BE2C (cell line): ENCODE measurements around the gene GSE1.
A peak's percentile ranks its signal among the peaks of the same experiment; 100 is the strongest.

Experiments used
- DNase-seq: peaks from one replicate; pipeline ENCODE4 v3.0.0-alpha.2; 2020
- H3K27me3 ChIP-seq: fragments of 250-450 bp; sonication (Bioruptor Pico); 2 replicates; pipeline ENCODE4 v1.5.1; 2020; ENCODE audit warnings: mild to moderate bottlenecking
- H3K36me3 ChIP-seq: fragments of 250-450 bp; sonication (Bioruptor Pico); 2 replicates; pipeline ENCODE4 v1.5.1; 2020; ENCODE audit warnings: mild to moderate bottlenecking
- H3K4me1 ChIP-seq: fragments of 250-450 bp; sonication (Bioruptor Pico); 2 replicates; pipeline ENCODE4 v1.5.1; 2020
- H3K4me3 ChIP-seq: 2 replicates; pipeline ENCODE4 v1.5.1; 2011; ENCODE audit warnings: low read depth, low read length
- H3K9me3 ChIP-seq: fragments of 250-450 bp; sonication (Bioruptor Pico); 2 replicates; pipeline ENCODE4 v1.5.1; 2020
- CTCF ChIP-seq: IDR thresholded peaks from 2 replicates; pipeline ENCODE4 v1.5.1; 2012; ENCODE audit warnings: mild to moderate bottlenecking, low read depth, low read length

The GSE1 gene

GRCh38 chr16:85651629-85652430 lies 38.7 kb downstream of the GSE1 start:
- H3K36me3 ChIP-seq: peaks cover 76% of the 10 kb centered on the region
- peak; percentile 60 for DNase-seq
- peaks cover 46% of the 10 kb centered on the region for H3K4me1 ChIP-seq
- H3K4me3 ChIP-seq: no peak overlapping the region
- no peaks in the 10 kb centered on the region for H3K27me3 ChIP-seq
- no peaks in the 10 kb centered on the region for H3K9me3 ChIP-seq
- no peak for TF ChIP-seq CTCF

GRCh38 chr16:85652431-85653221 lies 39.5 kb downstream of the GSE1 start:
- Histone ChIP-seq H3K27me3 (no peaks in the 10 kb centered on the region), H3K9me3 (no peaks in the 10 kb centered on the region), H3K36me3 (peaks cover 82% of the 10 kb centered on the region), H3K4me3 (no peak overlapping the region), H3K4me1 (peaks cover 46% of the 10 kb centered on the region)
- TF ChIP-seq CTCF: no peak
- peak; percentile 84 for DNase-seq

GRCh38 chr16:85653290-85653891 lies 40.3 kb downstream of the GSE1 start:
- peaks cover 42% of the 10 kb centered on the region for H3K4me1 ChIP-seq
- no peak overlapping the region for H3K4me3 ChIP-seq
- peaks cover 85% of the 10 kb centered on the region for H3K36me3 ChIP-seq
- no peak for DNase-seq
- no peaks in the 10 kb centered on the region for H3K9me3 ChIP-seq
- no peak for TF ChIP-seq CTCF
- H3K27me3 ChIP-seq: no peaks in the 10 kb centered on the region

GRCh38 chr16:85654251-85655095 lies 41.4 kb downstream of the GSE1 start:
- H3K36me3 ChIP-seq: peaks cover 87% of the 10 kb centered on the region
- no peak for TF ChIP-seq CTCF

GRCh38 chr16:85655216-85656129 lies 42.4 kb downstream of the GSE1 start:
- Histone ChIP-seq H3K4me3 (no peak overlapping the region), H3K9me3 (no peaks in the 10 kb centered on the region), H3K4me1 (peaks cover 26% of the 10 kb centered on the region), H3K27me3 (no peaks in the 10 kb centered on the region), H3K36me3 (peaks cover 88% of the 10 kb centered on the region)
- no peak for DNase-seq
- no peak for TF ChIP-seq CTCF

More at GRCh38 chr16:85654251-85655095, 41.4 kb downstream of the GSE1 start:
- Histone ChIP-seq H3K4me1 (peaks cover 31% of the 10 kb centered on the region), H3K27me3 (no peaks in the 10 kb centered on the region), H3K4me3 (no peak overlapping the region), H3K9me3 (no peaks in the 10 kb centered on the region)
- DNase-seq: no peak
